HEK293 (cell line): ENCODE measurements around the gene KLHL12.
A peak's percentile ranks its signal among the peaks of the same experiment; 100 is the strongest.

ENCODE experiments used
- CTCF ChIP-seq: fragments of 450-650 bp; formaldehyde crosslinking; IDR thresholded peaks from 2 replicates; pipeline ENCODE4 v1.5.1; 2016; ENCODE audit warnings: missing biosample characterization, missing genetic modification characterization
- MEIS1 ChIP-seq: sonication (generic); formaldehyde crosslinking; IDR thresholded peaks from 2 replicates; pipeline ENCODE4 v1.8.1; 2022; ENCODE audit warnings: missing genetic modification reagents, mild to moderate bottlenecking, borderline replicate concordance
- OVOL3 ChIP-seq: fragments of 450-650 bp; formaldehyde crosslinking; IDR thresholded peaks from 2 replicates; pipeline ENCODE4 v1.5.1; 2016; ENCODE audit warnings: missing biosample characterization, missing genetic modification characterization
- PRDM10 ChIP-seq: fragments of 450-650 bp; formaldehyde crosslinking; IDR thresholded peaks from 2 replicates; pipeline ENCODE4 v1.5.1; 2016; ENCODE audit warnings: missing biosample characterization, missing genetic modification characterization
- PRDM4 ChIP-seq: fragments of 450-650 bp; formaldehyde crosslinking; IDR thresholded peaks from 2 replicates; pipeline ENCODE4 v1.5.1; 2017; ENCODE audit warnings: missing biosample characterization, missing genetic modification characterization
- WT1 ChIP-seq: fragments of 450-650 bp; formaldehyde crosslinking; IDR thresholded peaks from 2 replicates; pipeline ENCODE4 v1.5.1; 2016; ENCODE audit warnings: missing biosample characterization, missing genetic modification characterization
- ZBTB1 ChIP-seq: fragments of 450-650 bp; formaldehyde crosslinking; IDR thresholded peaks from 2 replicates; pipeline ENCODE4 v1.5.1; 2016; ENCODE audit warnings: missing biosample characterization, missing genetic modification characterization
- ZFP41 ChIP-seq: fragments of 450-650 bp; formaldehyde crosslinking; IDR thresholded peaks from 2 replicates; pipeline ENCODE4 v1.5.1; 2016; ENCODE audit warnings: missing biosample characterization, missing genetic modification characterization, borderline replicate concordance
- ZNF121 ChIP-seq: fragments of 450-650 bp; formaldehyde crosslinking; IDR thresholded peaks from 2 replicates; pipeline ENCODE4 v1.5.1; 2016; ENCODE audit warnings: missing biosample characterization, missing genetic modification characterization
- ZNF132 ChIP-seq: fragments of 450-650 bp; formaldehyde crosslinking; IDR thresholded peaks from 2 replicates; pipeline ENCODE4 v1.5.1; 2017; ENCODE audit warnings: missing biosample characterization, missing genetic modification characterization, borderline replicate concordance
- ZNF138 ChIP-seq: fragments of 450-650 bp; formaldehyde crosslinking; IDR thresholded peaks from 2 replicates; pipeline ENCODE4 v1.5.1; 2016; ENCODE audit warnings: missing biosample characterization, missing genetic modification characterization, borderline replicate concordance
- ZNF174 ChIP-seq: fragments of 450-650 bp; formaldehyde crosslinking; IDR thresholded peaks from 2 replicates; pipeline ENCODE4 v1.5.0; 2017; ENCODE audit warnings: missing biosample characterization, mild to moderate bottlenecking, missing genetic modification characterization
- ZNF239 ChIP-seq: fragments of 450-650 bp; formaldehyde crosslinking; IDR thresholded peaks from 2 replicates; pipeline ENCODE4 v1.5.1; 2016; ENCODE audit warnings: missing biosample characterization, missing genetic modification characterization
- ZNF350 ChIP-seq: fragments of 450-650 bp; formaldehyde crosslinking; IDR thresholded peaks from 2 replicates; pipeline ENCODE4 v1.5.0; 2017; ENCODE audit warnings: missing biosample characterization, mild to moderate bottlenecking, missing genetic modification characterization
- ZNF423 ChIP-seq: fragments of 450-650 bp; formaldehyde crosslinking; IDR thresholded peaks from 2 replicates; pipeline ENCODE4 v1.5.1; 2016; ENCODE audit warnings: missing biosample characterization, missing genetic modification characterization
- ZNF658 ChIP-seq: fragments of 450-650 bp; formaldehyde crosslinking; IDR thresholded peaks from 2 replicates; pipeline ENCODE4; 2016; ENCODE audit warnings: missing biosample characterization, missing genetic modification characterization
- ZNF776 ChIP-seq: fragments of 450-650 bp; formaldehyde crosslinking; IDR thresholded peaks from 2 replicates; pipeline ENCODE4 v1.5.0; 2017; ENCODE audit warnings: missing biosample characterization, missing genetic modification characterization, borderline replicate concordance
- ZNF791 ChIP-seq: fragments of 450-650 bp; formaldehyde crosslinking; IDR thresholded peaks from 2 replicates; pipeline ENCODE4 v1.5.1; 2016; ENCODE audit warnings: missing biosample characterization, missing genetic modification characterization
- ZNF843 ChIP-seq: fragments of 450-650 bp; formaldehyde crosslinking; IDR thresholded peaks from 2 replicates; pipeline ENCODE4 v1.5.1; 2016; ENCODE audit warnings: missing biosample characterization, missing genetic modification characterization
- ZSCAN23 ChIP-seq: fragments of 450-650 bp; formaldehyde crosslinking; IDR thresholded peaks from 2 replicates; pipeline ENCODE4 v1.5.1; 2016; ENCODE audit warnings: missing biosample characterization, missing genetic modification characterization
- TF ChIP-seq, protein P1 (sequence below): fragments of 450-650 bp; formaldehyde crosslinking; IDR thresholded peaks from 2 replicates; pipeline ENCODE4 v1.5.0; 2017; ENCODE audit warnings: missing biosample characterization, missing genetic modification characterization, borderline replicate concordance
- TF ChIP-seq, protein P2 (sequence below): fragments of 450-650 bp; formaldehyde crosslinking; IDR thresholded peaks from 2 replicates; pipeline ENCODE4 v1.5.1; 2016; ENCODE audit warnings: missing biosample characterization, missing genetic modification characterization
- TF ChIP-seq, protein P3 (sequence below): fragments of 450-650 bp; IDR thresholded peaks from 2 replicates; pipeline ENCODE4 v1.5.1; 2018; ENCODE audit warnings: missing biosample characterization, missing genetic modification characterization
- TF ChIP-seq, protein P4 (sequence below): fragments of 450-650 bp; formaldehyde crosslinking; IDR thresholded peaks from 2 replicates; pipeline ENCODE4 v1.5.1; 2016; ENCODE audit warnings: missing biosample characterization, missing genetic modification characterization

The KLHL12 gene

DNA sequence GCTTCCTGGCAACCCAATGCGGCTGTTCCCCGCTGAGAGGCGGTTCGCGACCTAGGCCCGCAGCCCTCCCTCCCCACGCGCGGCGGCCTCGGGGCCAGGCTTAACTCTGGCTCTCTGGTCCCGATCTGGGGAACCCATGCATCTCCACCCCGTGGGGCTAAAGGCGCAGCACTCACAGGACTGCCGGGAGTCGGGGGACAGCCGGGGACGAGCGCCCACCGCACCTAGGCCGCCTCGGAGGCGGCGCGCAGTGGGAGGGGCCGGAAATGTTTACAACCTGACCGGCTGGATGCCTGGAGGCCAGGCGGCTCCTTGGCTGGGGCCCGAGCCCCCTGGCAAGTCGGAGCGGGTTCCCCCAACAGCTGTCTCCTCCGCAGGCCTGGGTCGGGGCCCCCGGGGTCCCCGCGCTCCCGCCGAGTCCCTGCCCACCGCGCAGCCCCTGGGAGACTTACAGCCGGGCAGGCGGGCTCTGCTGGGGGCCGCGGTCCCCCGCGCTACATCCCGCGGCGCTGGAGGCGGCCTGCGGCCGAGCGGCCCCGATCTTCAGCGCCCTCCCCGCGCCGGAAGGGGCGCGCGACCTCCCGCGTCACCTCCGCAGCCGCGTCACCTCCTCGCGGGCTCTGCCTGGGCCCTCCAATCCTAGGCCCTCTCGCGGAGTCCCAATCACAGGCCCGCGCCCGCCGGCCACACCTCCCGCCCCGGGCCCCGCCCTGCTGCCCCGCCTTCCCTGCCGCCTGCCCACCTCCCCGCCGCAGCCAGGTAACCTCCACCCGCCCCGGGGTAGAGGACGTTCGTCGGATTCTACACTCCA lies 30.9 kb upstream of the KLHL12 start, which contains the start of gene ADIPOR1 (continued):
- TF ChIP-seq, protein P1, sequence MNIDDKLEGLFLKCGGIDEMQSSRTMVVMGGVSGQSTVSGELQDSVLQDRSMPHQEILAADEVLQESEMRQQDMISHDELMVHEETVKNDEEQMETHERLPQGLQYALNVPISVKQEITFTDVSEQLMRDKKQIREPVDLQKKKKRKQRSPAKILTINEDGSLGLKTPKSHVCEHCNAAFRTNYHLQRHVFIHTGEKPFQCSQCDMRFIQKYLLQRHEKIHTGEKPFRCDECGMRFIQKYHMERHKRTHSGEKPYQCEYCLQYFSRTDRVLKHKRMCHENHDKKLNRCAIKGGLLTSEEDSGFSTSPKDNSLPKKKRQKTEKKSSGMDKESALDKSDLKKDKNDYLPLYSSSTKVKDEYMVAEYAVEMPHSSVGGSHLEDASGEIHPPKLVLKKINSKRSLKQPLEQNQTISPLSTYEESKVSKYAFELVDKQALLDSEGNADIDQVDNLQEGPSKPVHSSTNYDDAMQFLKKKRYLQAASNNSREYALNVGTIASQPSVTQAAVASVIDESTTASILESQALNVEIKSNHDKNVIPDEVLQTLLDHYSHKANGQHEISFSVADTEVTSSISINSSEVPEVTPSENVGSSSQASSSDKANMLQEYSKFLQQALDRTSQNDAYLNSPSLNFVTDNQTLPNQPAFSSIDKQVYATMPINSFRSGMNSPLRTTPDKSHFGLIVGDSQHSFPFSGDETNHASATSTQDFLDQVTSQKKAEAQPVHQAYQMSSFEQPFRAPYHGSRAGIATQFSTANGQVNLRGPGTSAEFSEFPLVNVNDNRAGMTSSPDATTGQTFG (tag by site-specific recombination), result no peak
- TF ChIP-seq ZNF239 (tag by site-specific recombination) (no peak), PRDM4 (tag by site-specific recombination) (no peak), ZNF132 (tag by site-specific recombination) (no peak), WT1 (tag by site-specific recombination) (no peak; the same call in none of the 2 replicates), OVOL3 (no peak), ZNF423 (tag by site-specific recombination) (no peak), ZFP41 (tag by site-specific recombination) (no peak), ZSCAN23 (tag by site-specific recombination) (no peak), ZNF791 (no peak), ZNF138 (no peak), ZNF843 (tag by site-specific recombination) (peak; percentile 24; the same call in 1 of the 2 replicates), ZBTB1 (tag by site-specific recombination) (no peak), ZNF658 (tag by site-specific recombination) (no peak), ZNF174 (no peak), ZNF121 (no peak), MEIS1 (CRISPR knock-in tag) (no peak), ZNF350 (tag by site-specific recombination) (no peak), ZNF776 (no peak), PRDM10 (tag by site-specific recombination) (no peak), CTCF (tag by site-specific recombination) (no peak)
- TF ChIP-seq, protein P2, sequence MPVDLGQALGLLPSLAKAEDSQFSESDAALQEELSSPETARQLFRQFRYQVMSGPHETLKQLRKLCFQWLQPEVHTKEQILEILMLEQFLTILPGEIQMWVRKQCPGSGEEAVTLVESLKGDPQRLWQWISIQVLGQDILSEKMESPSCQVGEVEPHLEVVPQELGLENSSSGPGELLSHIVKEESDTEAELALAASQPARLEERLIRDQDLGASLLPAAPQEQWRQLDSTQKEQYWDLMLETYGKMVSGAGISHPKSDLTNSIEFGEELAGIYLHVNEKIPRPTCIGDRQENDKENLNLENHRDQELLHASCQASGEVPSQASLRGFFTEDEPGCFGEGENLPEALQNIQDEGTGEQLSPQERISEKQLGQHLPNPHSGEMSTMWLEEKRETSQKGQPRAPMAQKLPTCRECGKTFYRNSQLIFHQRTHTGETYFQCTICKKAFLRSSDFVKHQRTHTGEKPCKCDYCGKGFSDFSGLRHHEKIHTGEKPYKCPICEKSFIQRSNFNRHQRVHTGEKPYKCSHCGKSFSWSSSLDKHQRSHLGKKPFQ, result no peak
- TF ChIP-seq, protein P3, sequence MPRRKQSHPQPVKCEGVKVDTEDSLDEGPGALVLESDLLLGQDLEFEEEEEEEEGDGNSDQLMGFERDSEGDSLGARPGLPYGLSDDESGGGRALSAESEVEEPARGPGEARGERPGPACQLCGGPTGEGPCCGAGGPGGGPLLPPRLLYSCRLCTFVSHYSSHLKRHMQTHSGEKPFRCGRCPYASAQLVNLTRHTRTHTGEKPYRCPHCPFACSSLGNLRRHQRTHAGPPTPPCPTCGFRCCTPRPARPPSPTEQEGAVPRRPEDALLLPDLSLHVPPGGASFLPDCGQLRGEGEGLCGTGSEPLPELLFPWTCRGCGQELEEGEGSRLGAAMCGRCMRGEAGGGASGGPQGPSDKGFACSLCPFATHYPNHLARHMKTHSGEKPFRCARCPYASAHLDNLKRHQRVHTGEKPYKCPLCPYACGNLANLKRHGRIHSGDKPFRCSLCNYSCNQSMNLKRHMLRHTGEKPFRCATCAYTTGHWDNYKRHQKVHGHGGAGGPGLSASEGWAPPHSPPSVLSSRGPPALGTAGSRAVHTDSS, result no peak; the same call in 1 of the 2 replicates
- TF ChIP-seq, protein P4, sequence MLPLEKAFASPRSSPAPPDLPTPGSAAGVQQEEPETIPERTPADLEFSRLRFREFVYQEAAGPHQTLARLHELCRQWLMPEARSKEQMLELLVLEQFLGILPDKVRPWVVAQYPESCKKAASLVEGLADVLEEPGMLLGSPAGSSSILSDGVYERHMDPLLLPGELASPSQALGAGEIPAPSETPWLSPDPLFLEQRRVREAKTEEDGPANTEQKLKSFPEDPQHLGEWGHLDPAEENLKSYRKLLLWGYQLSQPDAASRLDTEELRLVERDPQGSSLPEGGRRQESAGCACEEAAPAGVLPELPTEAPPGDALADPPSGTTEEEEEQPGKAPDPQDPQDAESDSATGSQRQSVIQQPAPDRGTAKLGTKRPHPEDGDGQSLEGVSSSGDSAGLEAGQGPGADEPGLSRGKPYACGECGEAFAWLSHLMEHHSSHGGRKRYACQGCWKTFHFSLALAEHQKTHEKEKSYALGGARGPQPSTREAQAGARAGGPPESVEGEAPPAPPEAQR, result no peak
